ENCODE results near the gene ITGAX.
A peak's percentile ranks its signal among the peaks of the same experiment; 100 is the strongest.

Gene ITGAX

GRCh38 chr16:31350275-31351005, 4.5 kb upstream of the ITGAX start:
- peak; percentile 31 for DNase-seq

DNA sequence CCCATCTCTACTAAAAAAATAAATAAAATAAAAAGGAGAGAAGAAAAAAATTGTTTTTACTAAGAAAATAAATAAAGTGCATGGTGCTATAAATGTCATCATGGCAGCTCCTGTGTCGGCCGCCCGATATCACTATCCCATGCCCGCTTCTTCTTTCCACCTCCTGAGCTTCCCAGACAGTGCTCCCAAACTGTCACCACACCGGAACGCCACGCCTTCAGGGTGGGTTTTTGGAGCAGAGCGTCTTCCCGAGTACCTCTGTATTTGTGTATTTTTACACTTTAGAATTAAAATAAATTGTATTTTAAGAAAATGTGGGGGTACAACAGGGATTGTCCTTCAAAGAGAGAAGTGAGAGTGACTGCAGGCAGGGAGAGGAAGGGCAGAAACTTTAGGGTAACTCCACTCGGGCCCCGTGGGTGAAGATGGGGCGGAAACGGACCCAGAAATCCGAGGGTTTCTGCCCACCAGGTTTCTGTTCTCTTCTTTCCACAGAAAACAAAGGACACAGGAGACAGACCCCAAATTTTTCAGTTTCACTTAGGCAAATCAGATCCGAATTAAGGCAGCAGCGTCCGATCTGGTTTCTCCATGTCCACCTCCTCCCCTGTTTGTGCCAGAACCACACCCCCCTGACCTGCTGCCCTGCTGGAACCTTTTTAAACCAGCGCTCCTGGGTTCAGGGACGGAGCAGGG, 3.6 kb upstream of the ITGAX start:
- peak; percentile 6 for DNase-seq

DNA sequence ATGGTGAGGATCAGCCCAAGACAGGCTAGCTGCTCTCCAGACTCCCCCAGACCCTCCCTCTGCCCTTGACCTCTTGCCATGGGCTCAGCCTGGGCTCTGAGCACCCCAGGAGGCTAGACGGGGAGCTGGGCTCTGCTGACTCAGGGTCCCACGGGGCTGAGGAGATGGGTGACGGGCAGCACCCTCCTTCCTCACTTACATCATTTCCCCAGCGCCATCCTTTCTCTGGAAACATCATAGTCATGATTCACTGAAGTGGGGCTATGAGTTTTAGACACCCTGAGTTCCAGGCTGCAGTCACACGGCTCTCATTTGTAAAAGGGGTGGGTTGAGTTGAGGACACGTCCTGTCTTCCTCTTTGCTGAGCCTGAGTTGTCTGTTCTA, 3.0 kb upstream of the ITGAX start:
- peak; percentile 9 for DNase-seq

- DNase-seq = no peak
Observed at GRCh38 chr16:31352376-31353115, 2.4 kb upstream of the ITGAX start.

DNA sequence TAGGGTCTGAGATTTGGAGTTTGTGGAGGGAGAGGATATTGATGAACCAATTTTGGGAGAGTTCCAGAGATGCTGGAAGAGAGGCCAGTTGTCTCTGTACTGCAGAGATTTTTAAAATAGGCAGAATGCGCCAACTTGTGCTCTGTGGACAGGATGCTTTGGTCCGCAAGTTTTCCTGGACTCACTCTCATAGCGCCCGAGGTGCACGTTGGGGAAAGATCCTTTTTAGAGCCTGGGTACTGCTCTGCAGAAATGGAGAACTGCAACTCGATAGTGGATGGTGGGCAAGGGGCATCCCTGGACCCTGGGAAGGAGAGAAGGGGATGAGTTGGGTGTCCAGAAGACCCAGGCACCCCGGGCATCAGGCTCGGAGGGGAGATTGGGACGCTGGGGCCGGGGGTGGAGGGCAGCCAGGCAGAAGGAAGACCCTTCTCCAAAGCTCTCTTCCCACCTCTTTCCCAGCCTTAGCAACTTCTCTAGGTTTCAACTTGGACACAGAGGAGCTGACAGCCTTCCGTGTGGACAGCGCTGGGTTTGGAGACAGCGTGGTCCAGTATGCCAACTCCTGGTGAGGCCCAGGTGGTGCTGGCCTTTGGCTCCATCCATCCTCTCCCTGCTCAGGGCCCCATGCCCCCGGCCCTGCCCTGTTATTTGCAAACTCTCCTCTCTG, 590 bp downstream of the ITGAX start:
- no peak for DNase-seq

- DNase-seq = no peak
Observed at GRCh38 chr16:31356566-31357323, 1.8 kb downstream of the ITGAX start.

DNA sequence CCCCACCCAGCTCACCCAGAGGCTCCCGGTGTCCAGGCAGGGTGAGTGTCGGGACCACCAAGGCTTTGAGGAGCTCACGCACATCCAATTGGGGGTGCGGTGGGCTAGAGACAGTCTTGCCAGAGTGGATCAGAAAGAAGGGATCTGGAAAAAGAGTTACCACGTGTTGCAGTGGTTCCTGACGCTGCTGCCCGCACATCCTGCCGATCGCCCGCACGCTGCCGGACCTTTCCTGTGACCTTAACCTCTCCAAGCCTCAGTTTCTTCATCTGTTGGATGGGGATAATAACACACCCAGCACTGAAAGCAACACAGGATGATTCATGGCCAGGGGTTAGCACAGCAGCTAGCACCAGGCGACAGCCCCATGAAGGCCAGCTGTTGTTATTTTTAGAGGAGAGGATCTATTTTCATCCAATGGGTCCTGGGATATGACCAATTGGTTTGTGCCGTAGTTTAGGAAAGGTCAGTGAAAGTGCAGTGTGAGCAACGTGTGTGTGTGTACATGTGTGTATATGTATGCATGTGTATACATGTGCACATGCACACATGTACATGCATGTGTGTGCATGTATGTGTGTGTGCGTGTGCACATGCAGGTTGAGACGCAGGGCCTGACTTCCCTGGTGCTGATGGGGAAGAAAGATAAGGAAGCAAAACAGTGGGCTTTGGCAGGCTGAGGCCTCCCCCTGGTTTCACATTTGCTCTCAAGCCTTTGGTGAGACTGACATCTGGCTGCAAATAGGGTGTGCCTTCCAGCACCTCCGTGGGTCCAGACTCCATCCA, 2.5 kb downstream of the ITGAX start:
- DNase-seq = no peak

DNA sequence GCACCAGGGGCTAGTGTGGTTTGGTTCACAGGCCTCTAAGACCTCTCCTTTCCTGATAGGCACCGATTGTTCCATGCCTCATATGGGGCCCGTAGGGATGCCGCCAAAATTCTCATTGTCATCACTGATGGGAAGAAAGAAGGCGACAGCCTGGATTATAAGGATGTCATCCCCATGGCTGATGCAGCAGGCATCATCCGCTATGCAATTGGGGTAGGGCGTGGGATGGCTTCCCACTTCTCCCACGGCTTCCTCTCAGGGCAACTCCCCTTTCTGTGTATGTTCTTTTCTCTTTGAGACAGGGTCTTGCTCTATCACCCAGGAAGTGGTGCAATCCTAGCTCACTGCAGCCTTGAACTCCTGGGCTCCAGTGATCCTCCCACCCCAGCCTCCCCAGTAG, 5.3 kb downstream of the ITGAX start:
- no peak for DNase-seq

- no peak for DNase-seq
Observed at GRCh38 chr16:31361201-31362110, 6.5 kb downstream of the ITGAX start.

DNA sequence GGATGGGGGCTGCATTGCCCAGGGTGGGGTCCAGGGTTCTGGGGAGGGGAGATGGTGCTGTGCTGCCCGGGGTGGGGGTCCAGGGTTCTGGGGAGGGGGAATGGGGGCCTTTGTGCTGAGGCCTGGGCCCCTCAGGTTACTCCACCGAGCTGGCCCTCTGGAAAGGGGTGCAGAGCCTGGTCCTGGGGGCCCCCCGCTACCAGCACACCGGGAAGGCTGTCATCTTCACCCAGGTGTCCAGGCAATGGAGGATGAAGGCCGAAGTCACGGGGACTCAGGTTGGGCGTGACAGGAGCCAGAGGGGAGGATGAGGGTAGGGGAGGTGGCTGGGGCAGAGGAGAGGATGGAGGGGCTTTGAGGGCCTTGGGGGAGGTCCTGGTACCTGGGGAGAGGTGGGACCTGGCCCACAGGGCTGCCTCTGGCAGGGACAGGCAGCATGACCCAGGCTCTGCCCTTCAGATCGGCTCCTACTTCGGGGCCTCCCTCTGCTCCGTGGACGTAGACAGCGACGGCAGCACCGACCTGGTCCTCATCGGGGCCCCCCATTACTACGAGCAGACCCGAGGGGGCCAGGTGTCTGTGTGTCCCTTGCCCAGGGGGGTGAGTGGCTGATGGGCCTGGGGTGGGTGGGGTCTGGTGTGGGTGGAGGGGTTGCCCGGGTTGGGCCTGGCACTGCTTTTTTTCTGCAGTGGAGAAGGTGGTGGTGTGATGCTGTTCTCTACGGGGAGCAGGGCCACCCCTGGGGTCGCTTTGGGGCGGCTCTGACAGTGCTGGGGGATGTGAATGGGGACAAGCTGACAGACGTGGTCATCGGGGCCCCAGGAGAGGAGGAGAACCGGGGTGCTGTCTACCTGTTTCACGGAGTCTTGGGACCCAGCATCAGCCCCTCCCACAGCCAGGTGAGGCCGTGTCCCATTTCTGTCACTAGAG, 7.8 kb downstream of the ITGAX start:
- DNase-seq = no peak

- DNase-seq = no peak
Observed at GRCh38 chr16:31363721-31364120, 8.7 kb downstream of the ITGAX start.

- DNase-seq = no peak
Observed at GRCh38 chr16:31364421-31364820, 9.4 kb downstream of the ITGAX start.

- DNase-seq = no peak
Observed at GRCh38 chr16:31365131-31365865, 10.3 kb downstream of the ITGAX start.

DNA sequence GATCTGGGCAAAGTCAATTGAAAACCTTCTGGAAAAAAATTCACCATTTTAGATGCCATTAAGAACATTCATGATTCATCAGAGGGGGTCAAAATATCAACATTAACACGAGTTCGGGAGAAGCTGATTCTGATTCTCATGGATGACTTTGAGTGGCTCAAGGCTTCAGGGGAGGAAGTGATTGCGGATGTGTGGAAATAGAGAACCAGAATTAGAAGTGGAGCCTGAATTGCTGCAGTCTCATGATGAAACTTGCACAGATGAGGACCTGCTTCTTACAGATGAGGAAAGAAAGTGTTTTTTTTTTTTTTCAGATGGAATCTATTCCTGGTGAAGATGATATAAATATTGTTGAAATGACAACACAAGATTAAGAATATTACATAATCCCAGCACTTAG, 12.9 kb downstream of the ITGAX start:
- peak; percentile 21 for DNase-seq

DNA sequence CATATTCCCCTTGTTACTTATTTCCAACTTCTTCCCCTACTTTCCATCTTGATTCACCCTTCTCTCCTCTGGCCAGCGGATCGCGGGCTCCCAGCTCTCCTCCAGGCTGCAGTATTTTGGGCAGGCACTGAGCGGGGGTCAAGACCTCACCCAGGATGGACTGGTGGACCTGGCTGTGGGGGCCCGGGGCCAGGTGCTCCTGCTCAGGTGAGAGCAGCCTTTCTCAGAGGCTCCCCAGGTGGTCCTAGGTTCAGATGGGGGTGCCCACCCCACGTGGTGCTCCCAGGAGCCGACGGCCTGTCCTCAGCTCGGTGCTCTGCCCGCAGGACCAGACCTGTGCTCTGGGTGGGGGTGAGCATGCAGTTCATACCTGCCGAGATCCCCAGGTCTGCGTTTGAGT, 16.0 kb downstream of the ITGAX start:
- no peak for DNase-seq

DNA sequence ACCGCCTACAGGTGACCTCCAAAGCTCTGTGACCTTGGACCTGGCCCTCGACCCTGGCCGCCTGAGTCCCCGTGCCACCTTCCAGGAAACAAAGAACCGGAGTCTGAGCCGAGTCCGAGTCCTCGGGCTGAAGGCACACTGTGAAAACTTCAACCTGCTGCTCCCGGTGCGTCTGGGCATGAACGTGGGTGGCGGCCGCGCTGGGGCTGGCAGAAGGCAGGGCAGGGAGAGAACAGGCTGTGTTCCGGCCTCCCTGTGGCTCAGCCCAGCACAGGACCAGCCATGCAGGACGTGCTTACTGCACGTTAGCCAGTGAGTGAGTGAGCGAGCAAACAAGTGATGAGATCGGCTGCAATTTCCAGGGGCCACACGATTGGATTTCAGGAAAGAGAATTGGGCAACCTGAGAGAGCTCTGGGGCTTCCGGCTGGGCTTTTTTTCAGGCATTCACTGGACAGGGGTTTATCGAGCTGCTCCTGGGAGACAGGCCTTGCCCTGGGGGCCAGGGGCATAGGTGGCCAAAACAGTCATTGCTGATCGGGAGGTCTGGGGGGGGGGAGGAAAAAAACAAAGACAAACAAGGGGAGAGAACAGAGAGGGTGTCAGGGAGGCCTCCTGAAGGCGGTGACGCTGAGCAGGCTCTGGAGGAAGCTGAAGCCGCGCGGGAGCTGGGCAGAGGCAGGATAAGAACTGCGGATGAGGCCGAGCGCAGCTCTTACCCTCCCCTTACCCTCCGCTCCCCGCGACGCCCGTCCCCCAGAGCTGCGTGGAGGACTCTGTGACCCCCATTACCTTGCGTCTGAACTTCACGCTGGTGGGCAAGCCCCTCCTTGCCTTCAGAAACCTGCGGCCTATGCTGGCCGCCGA, 16.9 kb downstream of the ITGAX start:
- DNase-seq = no peak

GRCh38 chr16:31373235-31373634, 18.3 kb downstream of the ITGAX start:
- DNase-seq = no peak

DNA sequence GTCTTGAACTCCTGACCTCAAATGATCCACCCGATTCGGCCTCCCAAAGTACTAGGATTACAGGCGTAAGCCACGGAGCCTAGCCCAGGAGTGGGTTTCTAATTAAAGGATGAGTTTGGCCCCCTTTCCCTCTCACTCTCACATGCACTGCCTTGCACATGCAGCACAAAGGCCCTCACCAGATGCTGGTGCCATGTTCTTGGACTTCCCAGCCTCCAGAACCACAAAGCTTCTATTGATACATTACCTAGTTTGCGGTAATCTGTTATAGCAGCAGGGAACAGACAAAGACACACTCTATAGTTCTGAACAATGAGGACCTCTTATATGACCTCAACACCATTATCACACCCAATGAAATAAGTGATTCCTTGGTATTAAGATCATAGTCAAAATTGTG, 20.3 kb downstream of the ITGAX start:
- no peak for DNase-seq

All from midbrain (tissue), 1 donor.